GM21723 (cell line): ENCODE data around the gene CDKAL1.
A peak's percentile ranks its signal among the peaks of the same experiment; 100 is the strongest.
"Not testable (repeated sequence)": the region's sequence is repeated elsewhere in the genome, so short reads cannot be mapped to it uniquely, and the experiment has no call there.

ENCODE experiments used
- ATAC-seq: cut with Tn5 transposase; IDR thresholded peaks from one replicate; pipeline ENCODE4 v1.9.1; 2021; ENCODE audit warnings: mild to moderate bottlenecking, moderate library complexity; ENCODE audit not compliant: unreplicated experiment

Gene CDKAL1

DNA sequence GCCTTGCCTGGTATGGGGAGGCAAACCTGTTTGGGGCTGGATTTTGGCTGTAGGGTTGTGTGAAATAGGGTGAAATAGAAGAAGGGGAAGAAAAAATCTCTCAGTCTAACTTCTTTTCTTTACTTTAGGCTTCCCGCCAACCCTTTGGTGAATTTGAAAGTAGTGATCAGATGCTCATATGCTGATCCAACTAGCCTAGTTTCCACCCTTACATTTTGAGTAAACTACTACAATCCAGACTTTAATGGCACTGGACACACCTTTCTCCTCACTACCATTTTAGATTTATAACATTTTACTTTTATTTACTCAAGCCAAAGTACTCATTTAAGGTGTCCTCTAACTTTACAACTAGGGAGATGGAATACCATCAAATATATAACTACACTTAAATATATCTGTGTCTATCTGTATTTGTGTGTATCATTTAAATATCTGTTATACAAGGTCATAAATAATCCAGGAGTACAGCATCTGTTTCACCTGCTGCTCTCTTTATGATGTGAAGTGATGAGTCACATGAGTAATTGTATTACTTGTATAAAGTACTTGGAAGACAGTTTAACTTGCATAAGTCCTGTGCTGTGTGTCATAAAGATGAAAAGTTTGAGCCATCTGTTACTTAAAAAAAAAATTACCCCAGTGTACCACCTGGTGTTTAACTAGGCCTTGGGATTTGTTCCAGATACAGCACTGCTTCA, 172.1 kb downstream of the CDKAL1 start:
- ATAC-seq: no peak

DNA sequence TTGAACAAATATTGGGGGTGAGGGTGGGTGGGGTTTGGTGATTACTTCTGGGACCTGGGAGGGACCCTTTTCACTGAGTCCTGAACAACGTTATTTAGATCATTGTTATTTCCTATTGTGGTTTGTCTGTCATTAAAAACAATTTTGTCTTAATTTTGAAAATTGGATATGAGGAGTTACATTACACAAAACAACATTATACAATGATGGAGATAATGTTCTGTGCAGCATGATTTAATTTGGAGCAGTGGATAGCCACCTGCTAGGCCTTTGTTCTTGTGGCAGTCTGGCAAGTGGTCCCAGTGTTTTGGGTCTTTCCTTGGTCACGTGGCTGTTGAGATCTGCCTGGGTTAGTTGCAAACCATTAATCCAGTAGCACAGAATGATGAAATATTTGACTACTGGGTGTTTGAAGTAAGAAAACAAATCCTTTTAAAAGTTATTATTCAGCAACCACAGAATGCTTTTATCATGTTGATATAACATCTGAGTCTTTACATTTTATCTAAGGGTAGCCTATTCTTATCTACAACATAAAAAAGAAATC, 172.8 kb downstream of the CDKAL1 start:
- no peak for ATAC-seq

DNA sequence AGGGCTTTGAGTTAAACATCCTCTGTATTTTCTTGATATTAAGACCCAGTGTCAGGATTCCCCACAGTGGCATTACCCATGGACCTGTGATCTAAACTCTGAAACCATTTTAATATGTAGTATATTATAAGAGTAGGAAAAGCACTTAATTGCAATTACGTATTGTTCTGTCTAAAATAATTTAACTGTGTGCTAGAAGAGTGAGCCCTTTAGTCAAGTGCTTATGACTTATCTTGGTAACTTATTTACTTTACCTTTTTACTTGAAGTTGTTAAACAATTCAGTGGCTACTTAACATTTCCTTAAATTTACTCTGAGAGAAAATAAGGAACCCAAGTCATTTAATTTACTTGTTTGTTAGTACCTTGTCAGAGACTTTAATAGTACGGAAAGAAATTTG, 173.6 kb downstream of the CDKAL1 start:
- no peak for ATAC-seq

DNA sequence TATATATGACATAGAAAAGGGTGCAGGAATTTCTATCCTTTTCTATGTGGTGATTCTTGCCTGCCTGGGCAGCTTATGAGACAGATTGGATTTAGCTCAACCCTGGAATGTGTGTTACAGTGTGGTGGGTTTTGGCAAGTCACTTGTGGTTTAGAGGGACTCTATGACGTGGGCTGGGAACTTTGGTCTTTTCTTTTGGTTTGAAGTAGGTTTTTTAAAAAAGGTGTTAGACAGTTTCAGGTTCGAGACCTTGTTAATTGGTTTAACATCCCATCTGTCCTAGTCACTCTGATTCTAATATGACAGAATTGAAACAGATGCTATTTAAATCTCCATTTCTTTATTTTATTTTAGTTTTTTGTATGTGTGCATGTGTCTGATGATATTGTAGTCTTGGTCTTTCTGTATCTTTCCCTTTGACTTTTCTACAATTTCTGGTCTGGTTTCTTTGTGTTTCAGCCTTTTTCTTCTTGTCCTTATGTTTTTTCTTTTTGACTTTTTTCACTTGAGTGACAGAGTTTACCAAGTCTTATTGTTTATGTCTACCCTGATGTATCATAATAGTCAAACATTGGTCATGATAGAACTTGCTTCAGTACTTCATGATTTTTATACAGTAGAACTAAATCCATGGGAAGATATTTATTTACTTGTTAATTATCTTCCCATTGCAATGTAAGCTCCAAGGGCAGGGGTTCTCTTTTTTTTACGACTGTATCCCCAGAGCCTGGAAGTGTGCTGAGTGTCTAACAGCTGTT, 174.3 kb downstream of the CDKAL1 start:
- peak; percentile 61 for ATAC-seq

DNA sequence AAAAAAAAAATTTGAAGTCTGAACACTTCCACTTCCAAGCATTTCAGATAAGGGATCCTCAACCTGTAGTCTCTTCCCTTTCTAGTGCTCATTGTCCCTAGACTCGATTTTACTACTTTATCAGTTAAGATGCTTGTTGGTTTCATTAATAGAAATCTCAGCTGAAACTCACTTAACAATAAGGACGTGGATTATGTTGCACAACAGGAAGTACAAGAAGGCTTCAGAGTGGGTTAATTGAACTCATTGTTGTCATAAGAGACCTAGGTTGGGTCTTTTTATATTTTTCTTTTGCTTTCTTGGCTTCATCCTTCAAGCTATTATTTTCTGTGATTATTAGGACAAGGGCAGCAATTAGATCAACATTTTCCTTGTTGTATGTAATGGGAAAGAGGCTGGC, 175.2 kb downstream of the CDKAL1 start:
- no peak for ATAC-seq

DNA sequence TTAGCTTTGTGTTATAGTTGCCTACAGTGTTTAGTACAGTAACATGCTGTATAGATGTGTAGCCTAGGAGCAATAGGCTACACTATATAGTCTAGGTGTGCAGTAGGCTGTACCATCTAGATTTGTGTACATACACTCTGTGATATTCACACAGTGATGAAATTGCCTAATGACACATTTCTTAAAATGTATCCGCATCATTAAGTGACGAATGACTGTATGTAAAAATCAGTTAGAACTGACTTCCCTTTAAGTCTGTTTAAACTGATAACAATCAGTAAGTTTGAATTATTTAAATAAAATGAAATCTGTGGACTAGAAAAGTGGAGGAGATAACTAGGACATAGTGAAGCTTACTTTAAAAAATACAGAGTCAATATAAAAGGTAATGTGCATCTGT, 176.1 kb downstream of the CDKAL1 start:
- no peak for ATAC-seq

DNA sequence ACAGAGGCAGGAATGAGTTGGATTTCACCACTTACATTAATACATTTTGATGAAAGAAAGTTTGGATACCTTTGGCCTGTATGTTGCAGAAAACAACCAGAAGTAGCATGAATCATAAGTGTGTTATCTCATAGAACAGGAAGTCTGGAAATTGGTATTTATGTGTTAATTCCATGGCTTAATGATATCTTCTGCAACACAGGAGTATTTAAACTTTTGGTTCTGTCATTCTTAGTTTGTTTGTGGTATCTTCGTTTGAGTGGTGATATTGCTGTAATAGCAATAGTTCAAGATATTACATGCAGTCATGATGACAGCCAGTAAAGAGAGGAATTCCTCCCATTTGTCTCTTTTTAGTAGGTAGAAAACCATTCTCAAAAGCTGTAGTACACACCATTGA, 177.3 kb downstream of the CDKAL1 start:
- no peak for ATAC-seq

DNA sequence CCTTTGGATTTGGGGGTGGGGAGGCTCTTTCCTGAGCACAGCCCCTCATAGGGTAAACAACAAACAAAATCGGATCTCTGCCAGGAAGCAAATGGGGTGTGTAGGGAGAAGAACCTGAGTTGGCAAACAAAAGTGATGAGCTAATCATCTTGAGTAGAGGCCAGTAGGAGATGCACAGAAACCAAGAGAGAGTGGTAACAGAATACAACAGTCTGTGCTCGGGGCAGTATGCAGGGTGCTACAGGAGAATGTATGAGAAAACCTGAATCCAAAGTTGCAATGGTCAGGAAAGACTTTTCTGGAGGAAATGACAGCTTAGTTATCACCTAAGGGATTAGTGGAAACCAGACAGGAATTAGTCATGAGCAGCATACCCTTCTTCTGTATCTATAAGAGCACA, 177.8 kb downstream of the CDKAL1 start:
- ATAC-seq: no peak

DNA sequence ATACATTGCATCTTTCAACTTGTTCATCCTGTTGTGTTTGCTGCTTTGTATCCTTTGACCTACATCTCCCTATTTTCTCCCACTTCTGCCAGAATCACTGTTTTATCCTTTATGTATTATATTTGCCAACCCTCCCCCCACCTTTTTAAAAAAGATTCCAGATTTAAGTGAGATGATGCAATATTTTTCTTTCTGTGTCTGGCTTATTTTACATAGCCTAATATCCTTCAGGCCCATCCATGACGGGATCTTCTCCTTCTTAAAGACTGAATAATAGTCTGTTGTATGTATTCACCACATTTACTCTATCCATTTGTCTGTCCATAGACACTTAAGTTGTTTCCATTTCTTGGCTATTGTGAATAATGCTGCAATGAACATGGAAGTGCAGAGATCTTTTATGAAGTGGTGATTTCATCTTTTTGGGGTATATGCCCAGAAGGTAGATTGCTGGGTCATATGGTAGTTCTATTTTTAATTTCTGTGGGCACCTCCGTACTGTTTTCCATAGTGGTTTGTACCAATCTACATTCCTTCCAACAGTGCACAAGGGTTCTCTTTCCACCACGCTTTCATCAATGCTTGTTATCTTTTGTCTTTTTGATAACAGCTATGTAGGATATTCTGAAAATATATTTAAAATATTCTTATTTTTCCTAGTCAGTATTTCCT, 181.0 kb downstream of the CDKAL1 start:
- ATAC-seq: no peak

DNA sequence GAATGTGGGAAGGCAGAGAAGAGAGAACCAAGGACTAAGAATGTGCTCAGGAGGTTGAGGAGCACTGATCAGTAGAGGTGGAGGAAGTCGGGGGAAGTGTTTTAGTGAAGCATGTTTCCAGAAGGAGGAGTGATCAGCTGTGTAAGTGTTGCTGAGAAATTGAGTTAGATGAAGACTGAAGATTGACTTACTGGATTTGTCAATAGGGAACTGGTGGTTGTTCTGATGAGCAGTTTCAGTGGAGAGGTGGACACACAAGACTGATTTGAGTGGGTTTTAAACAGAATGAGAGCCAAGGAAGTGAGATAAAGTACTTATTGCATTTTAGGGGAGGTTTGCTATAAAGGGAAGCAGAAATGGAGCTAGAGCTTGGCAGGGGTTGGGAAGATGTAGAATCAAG, 182.6 kb downstream of the CDKAL1 start:
- ATAC-seq: peak; percentile 78

DNA sequence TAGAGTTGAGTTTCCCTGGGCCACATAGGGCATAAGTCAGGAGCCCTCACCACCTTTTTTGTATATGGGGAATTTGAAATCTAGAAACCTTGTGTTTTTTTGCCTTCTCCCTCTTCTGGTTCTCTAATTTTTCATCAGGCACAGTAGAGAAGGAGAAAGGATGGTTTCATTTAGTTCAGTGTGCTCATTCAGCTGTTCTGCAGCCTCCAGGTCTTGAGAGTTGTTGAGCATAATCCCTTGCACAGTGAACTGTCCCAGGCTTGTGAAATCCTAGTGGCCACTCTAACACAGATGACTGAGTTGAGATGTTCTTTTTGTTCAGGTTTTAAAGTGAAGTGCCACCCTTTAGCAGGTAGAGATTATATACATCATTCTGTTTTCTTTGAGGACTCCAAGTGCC, 183.5 kb downstream of the CDKAL1 start:
- ATAC-seq: peak; percentile 38

DNA sequence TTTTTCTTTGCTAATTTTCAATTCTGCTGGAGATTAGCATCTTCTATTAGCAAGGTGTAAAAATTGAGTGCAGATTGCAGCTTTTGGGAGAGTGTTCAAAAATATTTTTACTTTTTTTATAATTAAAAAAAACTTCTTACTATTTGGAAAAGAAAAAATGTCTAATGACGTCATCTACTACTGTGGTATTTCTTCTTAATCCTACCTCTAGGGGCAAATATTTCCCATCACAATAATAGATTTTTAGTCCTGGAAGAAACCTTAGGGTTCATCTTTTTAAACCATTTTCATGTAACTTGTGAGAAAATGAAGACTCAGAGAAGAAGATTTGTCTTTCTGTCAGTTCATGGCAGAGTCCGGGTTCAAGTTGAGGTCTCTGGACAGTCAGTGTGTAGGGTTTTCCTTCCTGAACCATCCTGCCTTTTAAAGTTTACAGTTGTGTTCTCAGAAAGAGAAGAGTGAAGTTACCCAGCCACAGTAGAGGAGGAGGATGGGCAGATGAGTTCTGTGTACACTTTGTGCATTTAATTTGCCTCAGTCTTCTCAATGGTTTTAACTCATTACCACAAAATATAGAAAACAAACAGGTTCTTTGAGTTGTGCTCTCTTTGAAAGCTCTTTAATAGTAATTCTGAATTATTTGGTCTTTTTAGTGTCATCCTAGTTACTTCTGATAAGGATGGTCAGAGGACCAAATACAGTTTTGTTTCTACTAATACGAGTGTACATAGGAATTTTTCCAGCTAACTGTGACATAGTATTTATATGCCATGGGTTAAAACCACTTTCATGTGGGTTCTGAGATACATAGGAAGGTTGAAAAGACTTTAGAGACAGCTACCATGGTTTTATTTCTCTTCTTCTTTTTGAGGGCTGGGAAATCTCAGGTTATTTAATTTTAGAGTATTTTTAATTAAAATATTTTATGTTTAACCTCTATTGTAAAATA, 184.7 kb downstream of the CDKAL1 start:
- ATAC-seq: no peak

DNA sequence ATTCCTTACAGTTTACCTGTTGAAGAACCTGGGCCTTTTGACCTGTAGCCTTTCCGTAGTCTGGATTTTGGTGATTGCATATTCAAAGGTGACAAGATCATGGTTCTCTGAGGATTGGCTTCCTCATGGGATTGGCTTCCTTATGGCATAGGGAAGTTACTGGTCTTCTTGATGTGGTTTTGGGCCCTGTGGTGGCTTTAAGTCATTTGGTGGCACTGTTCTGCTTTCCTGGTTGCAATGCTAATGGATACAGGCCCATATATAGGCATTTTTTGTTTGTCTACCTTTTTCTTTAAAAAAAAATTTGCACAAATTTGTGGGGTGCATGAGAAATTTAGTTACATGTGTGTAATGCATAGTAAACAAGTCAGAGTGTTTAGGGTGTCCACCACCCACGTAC, 185.7 kb downstream of the CDKAL1 start:
- no peak for ATAC-seq

DNA sequence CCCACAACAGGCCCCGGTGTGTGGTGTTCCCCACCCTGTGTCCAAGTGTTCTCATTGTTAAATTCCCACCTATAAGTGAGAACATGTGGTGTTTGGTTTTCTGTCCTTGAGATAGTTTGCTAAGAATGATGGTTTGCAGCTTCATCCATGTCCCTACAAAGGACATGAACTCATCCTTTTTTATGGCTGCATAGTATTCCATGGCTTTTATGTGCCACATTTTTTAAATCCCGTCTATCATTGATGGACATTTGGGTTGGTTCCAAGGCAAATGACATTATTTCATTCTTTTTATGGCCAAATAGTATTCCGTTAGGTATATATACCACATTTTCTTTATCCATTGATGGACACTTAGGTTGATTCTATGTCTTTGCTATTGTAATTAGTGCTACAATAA, 186.9 kb downstream of the CDKAL1 start:
- not testable (repeated sequence) for ATAC-seq

DNA sequence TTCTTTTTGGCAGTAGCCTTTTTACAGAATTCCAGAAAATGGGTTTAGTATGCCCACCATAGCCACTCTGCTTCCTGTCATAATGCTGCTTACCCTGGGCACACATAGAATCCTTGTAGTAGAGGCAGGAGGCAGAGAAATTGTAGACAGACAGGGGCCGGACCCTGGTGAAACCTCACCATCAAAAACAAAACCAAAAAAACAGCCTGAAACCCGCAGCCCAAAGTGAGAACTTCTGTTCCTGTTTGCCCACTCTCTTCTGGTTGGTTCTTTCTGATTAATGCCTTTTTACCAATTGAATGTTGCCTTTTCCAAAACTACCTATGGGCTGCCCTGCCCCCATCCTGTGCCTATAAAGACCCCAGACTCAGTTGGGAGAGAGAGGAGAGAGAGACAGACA, 188.2 kb downstream of the CDKAL1 start:
- peak; percentile 51 for ATAC-seq

DNA sequence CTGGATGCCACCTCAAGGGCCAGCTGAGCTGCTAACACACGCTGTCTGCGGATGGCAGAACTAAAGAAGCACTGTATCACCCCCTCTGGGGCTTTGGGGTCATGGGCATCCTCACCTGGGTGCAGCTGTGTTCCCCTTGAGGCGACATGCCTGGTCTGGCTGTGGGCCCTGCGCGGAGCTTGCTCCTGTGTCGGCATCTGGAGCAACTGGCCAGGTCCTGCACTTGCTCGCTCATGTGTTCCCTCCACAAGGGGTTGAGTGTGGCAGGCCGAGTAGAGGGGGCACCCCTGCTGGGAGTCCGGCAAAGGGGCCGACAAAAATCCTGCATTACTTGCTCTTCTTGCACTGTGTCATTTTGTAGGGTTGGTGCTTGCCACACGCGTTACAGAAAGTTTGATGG, 189.0 kb downstream of the CDKAL1 start:
- ATAC-seq: no peak

DNA sequence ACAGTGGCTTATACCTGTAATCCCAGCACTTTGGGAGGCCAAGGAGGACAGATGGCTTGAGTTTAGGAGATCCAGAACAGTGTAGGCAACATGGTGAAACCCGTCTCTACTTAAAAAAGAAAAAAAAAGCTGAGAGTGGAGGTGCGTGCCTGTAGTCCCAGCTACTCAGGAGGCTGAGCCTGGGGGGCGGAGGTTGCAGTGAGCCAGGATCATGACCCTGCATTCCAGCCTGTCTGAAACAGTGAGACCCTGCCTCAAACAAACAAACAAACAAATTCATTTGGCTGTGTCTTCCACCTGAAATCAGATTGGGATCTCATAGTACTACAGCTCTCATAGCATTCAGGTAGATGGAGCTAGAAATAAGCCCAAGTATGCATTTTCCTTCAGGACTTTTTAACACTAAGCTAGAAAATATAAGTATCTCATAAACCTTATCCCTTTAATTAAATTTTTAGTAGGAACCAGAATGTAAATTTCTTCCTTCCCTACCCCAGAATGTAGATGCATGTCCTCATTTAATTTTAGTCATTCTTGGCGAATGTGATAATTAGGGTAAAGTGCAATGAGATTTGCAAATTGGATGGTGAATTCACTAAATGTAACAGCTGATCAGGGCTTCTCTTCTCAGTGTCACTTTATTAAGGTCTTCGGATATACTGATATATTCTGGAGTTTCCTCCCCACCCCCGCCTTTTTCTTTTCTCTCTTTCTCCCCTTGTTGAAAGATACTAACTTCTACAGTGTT, 190.4 kb downstream of the CDKAL1 start:
- no peak for ATAC-seq

DNA sequence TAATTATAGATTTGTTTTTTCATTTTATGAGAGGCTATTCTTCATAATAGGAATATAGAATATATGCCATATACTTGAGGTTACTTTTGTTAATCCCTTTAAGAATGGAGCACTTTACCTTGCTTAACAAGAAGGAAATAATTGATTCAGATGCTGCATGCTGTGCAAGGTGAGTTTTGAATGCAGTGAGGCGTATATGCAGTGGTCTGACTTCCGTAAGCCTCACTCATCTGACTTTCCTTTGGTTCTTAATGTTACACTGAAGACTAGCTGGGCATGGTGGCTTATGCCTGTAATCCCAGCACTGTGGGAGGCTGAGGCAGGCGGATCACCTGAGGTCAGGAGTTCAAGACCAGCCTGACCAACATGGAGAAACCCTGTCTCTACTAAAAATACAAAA, 191.0 kb downstream of the CDKAL1 start:
- ATAC-seq: not testable (repeated sequence)

DNA sequence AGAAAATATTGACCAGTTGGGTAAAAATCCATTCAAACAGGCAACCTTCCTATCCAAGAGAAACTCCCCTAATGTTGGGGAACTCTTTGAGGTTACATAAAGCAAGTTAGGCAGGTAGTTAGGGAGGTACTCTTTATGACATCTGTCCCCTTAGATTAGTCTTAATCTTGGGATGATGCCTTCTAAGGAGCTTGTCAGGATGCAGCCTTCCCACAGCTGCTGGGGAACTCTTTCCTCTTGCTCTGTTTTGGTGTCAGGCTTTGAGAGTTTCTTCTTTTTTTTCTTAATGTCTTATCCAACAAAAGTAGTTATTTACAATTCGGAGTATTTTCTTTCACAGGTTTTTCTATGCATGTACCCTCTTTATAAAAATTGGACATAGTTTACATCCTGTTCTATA, 194.8 kb downstream of the CDKAL1 start:
- ATAC-seq: no peak

DNA sequence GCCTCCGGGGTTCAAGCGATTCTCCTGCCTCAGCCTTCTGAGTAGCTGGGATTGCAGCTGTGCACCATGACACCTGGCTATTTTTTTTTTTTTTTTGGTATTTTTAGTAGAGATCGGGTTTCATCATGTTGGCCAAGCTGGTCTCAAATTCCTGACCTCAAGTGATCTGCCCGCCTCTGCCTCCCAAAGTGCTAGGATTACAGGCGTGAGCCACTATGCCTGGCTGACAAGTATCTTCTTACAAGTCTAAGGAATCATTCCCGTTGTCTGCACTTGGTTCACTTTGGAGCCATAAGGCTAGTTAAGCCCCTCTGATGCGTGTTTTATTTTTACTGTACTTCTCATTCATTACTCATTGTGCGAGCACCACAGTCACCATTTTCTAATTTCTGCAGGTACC, 198.1 kb downstream of the CDKAL1 start:
- not testable (repeated sequence) for ATAC-seq
